Right kidney (tissue), 1 donor: ENCODE results near the gene SLC8A2.
"Not testable (repeated sequence)": the region's sequence is repeated elsewhere in the genome, so short reads cannot be mapped to it uniquely, and the experiment has no call there.

ENCODE experiments used
- DNase-seq: peaks from one replicate; pipeline ENCODE4 v3.0.0-alpha.2; 2016

The SLC8A2 gene

DNA sequence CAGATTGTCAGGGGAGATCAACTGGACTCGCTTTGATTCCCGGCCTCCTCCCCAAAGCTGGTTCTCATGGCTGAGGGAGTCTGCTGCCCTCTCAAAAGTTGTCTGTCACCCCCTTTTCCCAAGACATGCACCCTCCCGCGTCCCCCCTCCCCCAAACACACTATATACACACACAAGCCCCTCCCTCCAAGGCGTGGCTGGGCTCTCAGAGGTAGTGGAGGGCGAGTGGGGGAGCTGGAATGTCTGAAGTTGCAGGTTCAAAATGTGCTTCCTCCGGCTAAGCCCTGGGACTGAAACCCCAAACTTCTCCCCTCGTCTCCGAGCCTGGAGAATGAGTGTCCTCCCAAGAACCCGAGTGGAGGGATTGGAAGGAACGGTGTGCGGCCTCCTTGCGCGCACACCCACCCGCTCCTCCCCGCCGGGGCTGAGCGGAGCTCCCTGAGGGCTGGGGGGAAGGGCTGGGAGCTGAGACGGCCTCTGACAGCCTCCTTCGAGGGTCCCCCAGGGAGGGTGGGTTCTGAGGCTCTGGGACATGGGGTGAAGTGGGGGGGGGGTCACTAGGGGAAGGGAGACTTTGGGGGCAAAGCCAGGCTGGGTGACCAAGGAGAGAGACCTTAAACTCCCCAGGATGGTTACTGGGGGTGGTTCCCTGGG lies 42.4 kb downstream of the SLC8A2 start:
- DNase-seq = no peak

DNA sequence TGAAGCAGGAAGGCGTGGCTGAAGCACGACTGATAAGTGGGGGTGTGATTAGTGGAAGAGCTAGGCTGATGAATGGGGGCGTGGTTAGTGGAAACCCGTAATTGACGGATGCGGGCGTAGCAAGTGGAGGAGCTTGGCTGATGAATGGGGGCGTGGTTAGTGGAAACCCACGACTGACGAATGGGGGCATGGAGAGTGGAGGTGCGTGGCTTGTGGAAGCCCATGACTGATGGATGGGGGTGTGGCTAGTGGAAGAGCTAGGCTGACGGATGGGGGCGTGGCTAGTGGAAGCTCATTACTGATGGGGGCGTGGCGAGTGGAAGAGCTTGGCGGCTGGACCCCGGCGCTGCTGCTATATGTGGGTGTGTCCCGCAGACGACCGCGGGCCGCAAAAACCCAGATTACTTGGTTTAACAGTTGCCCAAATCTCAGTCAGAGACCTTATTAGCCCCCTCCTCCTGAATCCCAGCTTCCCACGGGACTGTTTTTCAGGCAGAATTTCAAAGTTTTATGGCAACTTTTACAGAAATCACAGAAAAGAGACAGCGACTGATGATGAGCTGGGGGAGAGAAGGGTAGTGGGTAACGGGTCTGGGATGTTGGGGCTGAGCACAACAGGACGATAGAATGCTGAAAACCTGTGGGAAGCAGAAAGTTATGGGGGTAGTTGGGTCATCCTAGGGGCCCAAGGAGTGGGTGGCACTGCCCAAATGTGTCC lies 43.4 kb downstream of the SLC8A2 start:
- peak; percentile 72 for DNase-seq

DNA sequence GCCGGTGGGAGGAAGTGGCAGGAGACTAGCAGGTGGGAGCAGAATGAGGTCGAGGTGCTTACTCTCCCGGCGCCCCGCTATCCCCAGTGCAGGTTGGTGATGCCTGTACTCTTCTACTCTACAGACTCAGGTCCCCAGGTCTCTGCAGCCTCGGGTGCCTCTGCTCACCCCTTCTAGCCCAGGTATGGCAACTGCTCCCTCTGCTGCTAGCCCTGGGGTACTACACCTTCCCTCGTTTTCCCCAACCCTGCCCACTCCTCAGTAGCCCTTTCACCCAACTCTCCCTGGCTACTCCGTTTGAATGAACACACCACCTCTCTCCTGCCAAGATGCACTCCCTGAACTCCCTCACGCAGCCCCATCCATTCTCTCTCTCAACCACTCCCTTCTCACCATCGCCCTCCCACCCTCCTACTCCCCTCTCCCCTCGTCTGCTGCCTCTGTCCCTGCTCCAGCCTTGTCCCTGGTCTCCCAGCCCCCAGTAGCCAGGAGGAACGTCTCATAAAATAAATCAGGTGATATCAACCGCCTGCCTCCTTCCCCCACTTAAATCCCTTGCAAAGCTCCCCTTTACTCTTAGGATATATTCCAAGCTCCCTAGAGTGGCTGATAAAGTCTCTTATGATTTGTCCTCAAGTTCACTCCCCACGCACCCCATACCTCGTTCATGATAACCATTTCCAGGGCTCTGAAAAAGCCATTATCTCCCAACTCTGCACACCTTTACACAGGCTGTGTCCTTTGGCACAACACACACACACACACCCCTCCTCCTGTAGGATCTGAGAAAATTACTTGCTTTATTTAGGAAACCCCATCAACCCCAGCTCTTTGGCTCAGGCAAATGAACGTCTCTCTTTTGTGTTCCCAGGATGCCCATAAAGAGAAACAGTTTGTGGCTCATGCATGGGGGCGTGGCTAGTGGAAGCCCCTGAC lies 44.2 kb downstream of the SLC8A2 start:
- DNase-seq = peak; percentile 71

DNA sequence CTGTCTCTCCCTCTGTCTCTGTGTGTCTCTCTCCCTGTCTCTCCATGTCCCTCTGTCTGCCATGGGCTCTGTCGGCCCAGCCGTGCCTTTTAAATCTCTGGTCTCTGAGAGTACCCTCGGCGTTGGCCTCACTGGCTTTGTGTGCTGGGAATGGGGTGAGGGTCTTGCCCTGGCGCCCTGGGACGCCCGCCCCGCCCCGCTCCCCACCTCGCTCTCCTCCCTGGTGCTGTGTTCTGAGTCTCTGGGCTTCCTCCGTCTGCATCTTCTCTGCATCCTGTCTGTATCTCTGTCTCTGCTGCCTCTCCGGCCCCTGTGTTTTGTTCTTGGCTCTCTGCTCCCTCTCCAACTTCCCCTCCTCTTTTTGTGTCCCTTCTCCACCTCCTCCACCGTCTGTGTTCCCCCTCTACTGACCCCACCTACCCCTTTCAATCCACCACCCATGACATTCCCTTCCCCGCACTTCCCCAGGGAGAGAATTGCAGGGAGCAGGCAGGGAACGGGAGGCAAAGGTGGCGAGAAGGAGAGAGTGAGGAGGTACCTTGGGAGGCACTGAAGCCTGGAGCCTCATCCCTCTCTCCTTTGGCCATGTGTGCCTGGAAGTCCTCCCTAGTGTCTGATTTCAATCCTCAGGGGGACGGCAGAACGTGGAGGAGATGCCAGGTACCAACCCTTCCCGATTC lies 48.4 kb downstream of the SLC8A2 start:
- DNase-seq = peak; percentile 18

DNA sequence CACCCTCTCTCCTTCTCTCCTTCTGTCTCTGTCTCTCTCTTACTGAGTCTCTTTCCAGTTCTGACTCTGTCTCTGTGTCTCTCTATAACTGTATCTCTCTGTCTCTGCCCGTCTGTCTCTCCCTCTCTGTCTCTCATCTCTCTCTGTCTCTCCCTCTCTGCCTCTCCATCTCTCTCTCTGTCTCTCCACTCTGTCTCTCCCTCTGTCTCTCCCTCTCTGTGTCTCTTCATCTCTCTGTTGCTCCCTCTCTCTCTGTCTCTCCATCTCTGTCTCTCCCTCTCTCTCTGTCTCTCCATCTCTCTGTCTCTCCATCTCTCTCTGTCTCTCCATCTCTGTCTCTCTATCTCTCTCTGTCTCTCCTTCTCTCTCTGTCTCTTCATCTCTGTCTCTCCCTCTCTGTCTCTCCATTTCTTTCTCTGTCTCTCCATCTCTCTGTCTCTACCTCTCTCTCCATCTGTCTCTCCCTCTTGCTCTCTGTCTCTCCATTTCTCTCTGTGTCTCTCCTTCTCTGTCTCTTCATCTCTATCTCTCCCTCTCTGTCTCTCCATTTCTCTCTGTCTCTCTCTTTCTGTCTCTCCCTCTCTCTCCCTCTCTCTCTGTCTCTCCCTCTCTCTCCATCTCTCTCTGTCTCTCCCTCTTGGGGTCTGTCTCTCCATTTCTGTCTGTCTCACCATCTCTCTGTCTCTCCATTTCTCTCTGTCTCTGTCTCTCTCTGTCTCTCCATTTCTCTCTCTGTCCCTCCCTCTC lies 49.1 kb downstream of the SLC8A2 start:
- no peak for DNase-seq

DNA sequence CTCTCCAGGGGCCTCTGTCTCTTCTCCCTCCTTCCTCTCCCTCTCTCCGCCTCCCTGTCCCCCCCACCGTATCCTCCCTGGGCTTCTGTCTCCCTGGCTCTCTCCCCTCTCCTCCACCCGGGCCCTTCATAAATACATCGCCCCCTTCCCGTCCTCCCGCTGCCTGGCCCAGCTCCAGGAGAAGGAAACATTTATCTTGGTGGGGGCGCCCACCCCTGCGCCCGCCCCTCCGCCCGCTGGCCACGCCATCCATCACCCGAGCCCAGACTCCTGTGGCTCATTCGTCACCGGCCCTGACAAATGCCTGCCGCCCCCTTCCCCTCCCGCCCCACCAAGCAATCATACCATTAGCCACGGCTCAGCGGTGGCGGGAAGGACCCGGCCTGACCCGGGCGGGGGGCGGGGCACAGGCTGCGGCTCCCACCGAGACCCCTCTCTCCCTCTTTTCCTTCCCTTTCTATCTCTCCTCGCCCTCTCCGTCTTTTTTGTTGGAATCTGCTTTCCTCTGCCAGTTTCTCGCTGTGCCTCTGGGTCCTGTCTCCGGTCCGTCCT lies 49.8 kb downstream of the SLC8A2 start:
- DNase-seq = peak; percentile 58

DNA sequence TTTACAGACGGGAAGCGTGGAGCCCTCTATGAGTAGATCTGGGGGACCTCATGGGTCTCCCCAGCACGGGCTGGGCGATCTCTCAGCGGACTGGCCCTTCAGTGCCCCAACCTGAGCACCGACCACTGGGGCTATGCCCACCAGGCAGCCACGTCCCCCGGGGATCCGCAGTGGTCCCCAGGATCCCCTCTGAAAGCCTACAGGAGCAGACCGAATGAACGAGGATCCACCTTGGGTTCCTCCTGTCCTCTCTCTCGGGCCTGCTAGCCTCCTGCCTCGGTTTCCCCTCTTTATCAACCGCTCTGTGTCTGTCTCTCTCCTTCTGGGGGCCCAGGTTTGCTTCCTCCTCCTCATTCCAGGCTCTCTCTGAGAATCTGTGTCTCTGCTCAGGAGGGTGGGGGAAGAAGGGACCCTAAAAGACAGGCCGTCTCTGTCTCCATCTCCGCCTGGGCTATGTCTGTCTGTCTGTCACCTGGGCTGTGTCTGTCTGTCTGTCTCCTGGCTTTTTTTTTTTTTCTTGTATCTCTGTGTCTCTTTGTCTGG lies 50.4 kb downstream of the SLC8A2 start:
- DNase-seq = peak; percentile 46

DNA sequence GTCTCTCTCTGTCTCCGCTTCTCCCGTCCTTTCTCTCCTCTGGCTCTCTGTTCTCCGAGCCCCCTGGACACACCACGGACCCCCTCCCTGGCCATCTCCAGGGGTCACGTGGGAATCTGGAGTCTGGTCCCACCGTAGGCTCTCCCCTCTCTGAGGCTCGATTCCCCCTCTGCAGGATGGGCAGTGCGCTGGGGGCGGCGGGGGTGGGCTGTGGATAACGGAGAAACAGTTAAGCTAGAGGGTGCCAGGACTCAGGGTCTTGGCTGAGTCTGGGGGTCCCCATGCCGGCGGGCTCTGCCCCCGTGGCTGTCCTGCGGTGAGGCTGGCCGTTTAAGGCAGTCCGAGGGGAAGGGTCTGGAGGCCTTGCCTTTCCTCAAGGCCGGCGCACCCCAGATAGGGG lies 51.9 kb downstream of the SLC8A2 start:
- peak; percentile 35 for DNase-seq

DNA sequence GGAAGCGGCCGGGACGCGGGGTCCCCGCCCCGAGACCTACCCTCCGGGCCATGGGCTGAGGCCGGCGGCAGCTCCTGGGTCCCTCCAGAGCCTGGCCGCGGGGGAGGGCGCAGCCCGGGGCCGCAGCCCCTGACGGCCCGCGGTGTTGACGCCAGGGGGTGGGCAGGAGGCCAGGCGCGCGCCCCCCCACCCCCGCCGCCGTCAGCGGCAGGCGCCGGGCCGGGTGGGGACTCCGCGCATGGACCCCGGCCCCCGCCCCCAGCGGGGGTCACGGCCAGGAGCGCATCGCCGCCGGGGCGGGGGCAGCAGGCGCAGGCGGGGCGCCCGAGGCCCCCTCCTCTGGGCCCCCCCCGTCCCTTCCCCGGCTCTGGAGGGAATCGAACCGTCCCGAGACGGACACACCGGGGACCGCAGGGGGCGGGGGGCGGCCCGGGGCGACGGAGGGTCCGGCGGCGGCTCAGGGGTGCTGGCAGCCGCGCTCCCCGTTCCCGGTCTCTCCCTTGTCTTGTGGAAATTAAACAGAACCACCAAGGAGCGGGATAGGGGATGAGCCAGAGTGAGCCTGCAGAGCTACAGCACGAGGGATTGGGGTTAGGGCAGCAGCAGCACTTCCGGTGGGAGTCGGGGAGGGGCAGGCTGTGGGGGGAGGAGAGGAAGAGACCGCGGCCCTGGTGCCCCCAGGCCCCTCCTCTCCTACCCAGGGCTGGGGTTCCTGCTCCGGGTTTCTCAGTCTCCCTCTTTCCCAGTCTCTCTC lies 52.5 kb downstream of the SLC8A2 start, which contains the start of gene MEIS3:
Gene MEIS3, minus strand, starts transcription at position 498 of the 754 bp plus-strand sequence. Its CDS starts 446 bp downstream, at position 52.
- DNase-seq = no peak

DNA sequence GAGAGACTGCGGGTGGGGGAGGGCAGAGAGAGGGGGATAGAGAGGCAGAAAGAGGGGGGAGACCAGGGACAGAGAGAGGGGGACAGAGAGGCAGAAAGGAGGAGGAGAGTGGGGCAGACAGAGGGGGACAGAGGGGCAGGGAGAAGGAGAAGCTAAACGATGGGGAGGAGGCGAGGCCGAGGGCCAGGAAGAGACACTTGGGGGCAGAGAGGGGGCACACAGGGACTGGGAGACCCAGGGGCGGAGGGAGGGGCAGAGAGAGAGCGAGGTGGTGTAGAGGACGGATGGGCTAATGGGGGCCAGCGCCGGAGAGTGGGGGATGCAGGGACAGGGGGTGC lies 53.0 kb downstream of the SLC8A2 start:
- DNase-seq = peak; percentile 37

DNA sequence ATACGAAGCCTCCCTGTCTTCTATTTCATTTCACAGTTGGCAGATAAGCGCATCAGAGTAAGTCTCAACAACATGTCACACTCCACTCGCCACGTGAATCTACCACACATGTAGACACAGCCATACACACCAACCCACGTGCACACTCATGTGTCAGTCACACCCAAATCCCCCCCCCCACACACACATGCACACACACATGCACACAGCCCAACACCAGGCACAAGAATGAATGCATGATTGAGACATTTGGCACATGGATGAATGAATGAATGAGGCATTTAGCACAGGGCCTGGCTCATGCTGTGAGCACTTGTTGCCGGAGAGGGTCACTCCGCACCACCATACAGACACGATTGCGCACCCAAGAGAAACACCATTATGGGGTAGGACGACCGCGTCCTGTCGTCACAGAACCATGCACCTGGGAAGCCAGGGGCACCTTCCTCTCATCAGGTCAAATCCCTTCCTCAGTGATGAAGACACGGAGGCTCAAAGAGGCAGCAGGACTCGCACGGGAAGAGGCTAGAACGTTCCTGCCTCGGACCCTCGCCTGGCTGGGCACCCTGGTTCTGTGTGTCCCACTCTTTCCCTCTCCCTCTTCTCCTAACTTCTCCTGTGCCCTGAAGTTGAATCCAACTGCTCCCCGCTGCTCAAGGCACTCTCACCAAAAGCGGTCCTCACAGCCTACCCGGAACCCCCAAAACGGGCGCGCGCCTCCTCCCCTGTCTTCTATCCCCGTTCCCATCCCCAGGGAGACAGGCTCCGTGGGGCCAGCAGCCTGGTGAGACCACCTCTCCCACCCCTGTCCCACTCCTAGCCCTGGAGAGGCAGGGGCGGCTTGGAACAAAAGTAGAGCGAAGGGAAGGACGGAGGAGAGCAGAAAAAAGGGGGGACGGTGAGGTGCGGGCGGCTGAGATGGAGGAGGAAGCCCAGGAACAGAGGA lies 53.7 kb downstream of the SLC8A2 start:
- peak; percentile 42 for DNase-seq

DNA sequence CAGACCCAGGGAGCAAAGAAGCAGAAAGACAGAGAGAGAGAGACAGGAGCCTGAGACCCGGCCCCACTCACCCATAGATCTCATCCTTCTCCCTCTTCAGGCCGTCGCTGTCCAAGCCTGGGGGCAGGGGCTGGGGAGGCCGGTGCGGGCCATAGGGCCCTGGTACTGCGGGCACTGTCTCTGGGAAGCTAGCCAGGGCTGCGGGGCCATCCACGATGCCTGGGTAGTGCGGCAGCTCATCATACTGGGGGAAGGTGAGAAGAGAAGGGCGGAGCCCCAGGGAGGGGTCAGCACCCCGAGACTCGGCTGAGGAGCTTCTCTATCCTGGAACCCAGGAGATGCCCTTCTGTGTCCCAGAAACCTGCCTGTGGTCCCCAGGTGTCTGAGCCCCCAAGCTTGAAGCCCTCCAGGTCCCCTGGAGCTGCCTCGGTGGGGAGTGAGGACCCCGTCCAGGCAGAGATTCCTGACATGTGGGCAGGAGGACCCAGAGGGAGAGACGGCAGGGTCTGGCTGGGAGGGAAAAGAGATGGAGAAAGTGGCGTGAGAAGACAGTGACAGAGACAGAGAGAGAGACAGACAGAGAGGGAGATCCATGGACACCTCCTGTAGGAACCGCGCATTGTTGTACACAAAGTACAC lies 54.5 kb downstream of the SLC8A2 start:
- peak; percentile 19 for DNase-seq

DNA sequence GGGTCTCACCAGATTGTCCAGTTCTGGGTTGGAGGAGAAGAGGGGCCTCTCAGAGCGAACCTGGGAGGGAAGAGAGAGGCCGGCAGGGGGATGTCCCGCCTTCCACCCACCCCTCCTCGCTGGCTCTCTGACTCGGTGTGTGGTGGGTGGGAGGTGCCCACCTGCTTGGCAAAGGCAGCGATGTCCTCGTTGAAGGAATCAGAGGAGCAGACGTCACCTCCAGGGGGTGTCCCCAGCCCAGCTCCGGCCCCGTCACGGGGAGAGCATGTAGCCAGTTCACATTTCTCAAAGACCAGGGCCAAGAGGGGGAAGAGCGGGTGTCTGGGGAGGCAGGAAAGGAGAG lies 55.1 kb downstream of the SLC8A2 start:
- no peak for DNase-seq

DNA sequence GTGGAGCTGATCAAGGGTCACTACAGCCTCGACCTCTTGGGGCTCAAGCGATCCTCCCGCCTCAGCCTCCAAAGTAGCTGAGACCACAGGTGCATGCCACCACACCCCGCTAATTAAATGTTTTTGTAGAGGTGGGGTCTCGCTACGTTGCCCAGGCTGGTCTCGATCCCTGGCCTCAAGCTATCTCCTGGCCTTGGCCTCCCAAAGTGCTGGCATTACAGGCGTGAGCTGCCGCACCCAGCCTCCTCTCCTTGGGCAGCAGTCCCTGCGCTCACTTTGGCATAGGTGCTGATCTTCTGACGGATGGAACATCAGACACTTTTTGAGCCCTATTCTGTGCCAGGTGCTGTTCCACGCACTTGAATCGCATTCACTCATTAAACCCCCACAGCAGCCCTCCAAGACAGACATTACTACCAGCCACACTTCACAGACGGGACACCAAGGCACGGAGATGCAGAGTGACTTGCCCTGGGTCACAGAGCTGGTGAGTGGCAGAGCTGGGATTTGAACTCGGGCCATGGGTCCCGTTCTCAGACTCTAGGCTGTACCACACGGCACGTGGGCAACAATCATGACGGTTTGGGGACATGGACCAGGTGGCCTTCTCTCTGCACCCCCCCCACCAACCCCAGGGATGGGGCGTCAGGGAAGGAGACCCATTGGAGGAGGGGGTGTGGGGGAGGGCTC lies 55.6 kb downstream of the SLC8A2 start:
- no peak for DNase-seq

DNA sequence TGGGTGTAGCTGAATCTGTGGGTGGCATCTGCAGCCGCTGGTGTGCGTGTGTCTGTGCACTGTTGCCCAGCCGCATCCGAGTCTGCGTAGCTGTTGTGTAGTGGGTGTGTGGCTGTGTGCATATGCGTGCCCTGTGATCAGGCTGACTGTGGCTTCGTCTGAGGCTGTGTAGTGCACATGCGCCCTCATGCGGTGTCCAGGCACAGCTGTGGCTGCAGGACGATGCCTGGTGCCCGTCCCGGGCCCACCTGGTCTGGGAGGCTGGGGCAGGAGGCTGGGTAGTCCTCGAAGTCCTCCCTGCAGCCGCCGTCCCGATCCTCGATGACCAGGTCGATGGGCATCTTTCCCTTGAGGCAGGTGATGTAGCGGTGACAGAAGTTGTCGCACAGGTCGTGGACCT lies 57.2 kb downstream of the SLC8A2 start:
- no peak for DNase-seq

DNA sequence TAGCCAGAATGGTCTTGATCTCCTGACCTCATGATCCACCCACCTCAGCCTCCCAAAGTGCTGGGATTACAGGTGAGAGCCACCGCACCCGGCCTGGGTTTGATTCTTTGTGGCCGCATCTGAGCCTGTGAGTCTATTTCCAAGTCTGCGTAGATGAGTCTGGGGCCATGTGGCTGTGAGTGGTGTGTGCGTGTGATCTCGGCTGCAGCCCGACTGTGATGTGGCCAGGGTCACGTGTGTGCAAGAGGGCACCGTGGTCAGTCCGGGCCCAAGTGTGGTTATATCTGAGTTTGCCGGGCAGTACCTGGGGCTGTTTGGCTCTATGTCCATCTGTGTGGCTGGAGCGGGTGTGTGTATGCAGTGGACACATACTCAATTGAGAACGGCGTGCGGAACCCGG lies 57.8 kb downstream of the SLC8A2 start:
- DNase-seq = no peak

DNA sequence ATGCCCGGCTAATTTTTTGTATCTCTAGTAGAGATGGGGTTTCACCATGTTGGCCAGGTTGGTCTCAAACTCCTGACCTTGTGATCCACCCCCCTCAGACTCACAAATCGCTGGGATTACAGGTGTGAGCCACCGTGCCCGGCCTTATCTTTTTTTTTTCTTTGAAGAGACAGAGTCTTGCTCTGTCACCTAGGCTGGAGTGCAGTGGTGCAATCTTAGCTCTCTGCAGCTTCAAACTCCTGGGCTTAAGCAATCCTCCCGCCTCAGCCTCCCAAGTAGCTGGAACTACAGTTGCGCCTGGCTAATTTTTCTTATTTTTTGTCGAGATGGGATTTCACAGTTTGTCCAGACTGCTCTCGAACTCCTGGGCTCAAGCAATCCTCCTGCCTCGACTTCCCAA lies 60.0 kb downstream of the SLC8A2 start:
- not testable (repeated sequence) for DNase-seq

DNA sequence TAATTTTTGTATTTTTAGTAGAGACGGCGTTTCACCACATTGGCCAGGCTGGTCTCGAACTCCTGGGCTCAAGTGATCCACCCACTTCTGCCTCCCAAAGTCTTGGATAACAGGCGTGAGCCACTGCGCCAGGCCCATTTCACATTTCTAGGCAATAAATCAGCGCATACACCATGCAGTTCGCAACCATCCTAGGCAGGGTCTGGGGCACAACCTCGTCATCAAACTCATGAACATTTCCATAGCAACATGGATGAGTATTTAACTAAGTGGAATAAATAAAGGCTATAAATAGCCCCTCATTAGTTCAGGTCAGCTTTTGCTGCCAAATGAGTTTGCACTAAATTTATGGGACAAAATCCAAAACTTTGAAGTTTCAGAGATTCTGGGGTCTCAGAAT lies 60.6 kb downstream of the SLC8A2 start:
- no peak for DNase-seq
